GM10847 (cell line): ENCODE measurements around the gene EREG.

ENCODE experiments used
- POLR2A ChIP-seq: IDR thresholded peaks from 2 replicates; pipeline ENCODE4 v1.6.1; 2011; ENCODE audit not compliant: insufficient read length; ENCODE audit errors: extremely low read depth

The EREG gene, protein sequence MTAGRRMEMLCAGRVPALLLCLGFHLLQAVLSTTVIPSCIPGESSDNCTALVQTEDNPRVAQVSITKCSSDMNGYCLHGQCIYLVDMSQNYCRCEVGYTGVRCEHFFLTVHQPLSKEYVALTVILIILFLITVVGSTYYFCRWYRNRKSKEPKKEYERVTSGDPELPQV

DNA sequence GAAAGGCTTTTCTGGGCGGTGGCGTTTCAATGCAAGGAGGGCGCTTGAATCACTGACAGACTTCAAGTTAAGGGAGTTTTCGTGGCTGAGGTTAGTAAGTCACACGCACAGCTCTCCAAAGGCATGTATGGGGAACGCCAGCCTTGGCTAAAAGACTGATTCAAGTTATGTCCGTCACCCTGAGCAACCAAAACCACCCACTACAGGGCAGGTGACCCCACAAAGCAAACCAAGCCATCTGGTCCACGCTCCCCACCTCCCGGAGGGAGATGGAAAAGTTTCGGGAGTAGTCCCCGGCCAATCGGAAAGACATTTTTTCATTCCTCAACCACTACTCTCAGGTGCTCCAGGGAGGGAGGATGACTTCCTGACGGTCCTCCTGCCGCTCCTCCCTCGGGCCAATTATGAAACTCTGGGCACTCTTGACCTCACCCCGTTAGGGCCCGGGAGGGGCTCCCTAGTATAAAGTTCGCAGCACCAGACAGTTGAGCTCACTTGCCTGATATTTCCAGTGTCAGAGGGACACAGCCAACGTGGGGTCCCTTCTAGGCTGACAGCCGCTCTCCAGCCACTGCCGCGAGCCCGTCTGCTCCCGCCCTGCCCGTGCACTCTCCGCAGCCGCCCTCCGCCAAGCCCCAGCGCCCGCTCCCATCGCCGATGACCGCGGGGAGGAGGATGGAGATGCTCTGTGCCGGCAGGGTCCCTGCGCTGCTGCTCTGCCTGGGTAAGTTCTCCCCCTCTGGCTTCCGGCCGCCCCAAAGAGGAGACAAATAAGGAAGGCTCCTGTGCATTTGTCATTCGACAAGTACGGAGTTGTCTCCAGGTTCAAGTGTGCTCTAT lies at the start of gene EREG:
Gene EREG, plus strand, starts transcription at position 494 of the 840 bp plus-strand sequence. Its CDS starts 164 bp downstream, at position 658.
- TF ChIP-seq POLR2A, result no peak

DNA sequence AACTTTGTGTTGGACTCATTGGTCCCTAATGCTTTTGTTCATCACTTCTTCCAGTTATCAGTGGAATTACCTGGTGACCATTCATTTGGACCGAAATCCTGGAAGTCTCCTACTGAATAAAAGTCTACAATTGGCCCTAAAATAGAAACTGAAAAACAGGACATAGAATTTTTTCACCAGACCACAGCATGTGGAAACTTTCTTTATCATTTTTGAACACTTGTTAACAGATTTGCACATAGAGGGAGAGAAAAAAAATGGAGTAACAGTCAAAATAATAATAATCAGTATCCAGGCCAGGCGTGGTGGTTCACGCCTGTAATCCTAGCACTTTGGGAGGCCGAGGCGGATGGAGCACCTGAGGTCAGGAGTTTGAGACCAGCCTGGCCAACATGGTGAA lies 49.6 kb upstream of the EREG start:
- no peak for TF ChIP-seq POLR2A

DNA sequence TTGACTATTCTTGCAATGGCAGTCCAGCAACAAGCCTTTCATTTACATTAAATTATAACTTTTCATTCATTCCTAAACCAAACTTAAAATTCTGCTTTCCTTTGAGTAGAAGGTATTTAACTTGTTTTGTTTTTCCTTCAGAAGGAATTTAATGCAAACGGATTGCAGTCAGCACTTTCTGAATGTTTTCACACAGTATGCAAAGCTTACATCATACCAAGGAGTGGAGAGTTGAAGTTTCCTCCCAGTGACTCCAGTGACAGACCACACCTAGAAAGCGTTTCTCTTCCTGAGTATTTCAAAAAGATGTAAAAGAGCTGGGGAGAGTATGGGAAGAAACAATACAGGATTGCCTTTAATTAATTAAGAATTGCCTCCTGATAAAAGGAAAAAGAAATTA lies 48.5 kb upstream of the EREG start:
- TF ChIP-seq POLR2A, result no peak

DNA sequence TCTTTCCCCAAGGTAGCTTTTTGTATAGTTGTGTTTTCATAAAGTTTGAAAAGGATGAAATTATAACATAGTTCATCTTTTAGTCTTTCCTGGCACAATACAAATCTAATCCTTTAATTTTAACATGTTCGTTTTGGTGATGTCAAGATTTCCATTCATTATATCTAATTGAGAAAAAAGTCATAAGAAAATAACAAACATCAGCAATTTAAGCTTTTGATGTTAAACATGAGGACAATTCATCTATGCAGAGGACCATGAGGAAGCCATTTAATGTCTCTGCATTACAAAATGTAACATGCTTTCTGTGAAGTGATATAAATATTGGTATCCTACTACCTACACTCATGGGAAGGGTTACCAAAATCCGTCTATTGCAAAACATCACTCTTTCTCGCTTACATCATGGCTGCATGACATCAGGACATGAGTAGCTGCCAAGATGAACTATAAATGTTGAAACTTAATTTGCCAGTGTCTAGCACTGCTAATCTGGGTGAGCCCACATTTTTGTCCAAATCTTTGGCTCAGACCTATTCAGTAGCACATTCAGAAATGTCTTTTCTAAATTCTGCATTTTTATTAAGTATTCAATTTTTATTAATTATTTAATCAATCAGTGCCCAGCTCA lies 47.2 kb upstream of the EREG start:
- no peak for TF ChIP-seq POLR2A

DNA sequence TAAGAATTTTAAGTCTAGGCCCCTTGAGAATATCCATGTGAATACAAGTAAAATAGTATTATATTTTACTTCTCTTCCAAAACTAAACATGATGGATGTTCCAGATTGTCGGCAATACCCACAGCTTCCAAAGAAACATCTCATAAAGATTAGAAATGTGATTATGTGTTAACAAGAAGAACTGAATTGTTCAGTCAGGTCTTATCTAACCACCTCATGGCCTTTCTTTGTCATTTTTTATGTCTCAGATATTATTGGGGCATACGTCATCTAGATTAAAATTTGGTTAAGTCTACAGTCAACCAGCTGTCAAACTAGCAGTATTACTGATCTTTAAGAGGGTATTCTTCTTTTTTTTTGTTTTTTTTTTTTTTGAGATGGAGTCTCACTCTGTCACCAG lies 46.7 kb upstream of the EREG start:
- TF ChIP-seq POLR2A, result no peak

DNA sequence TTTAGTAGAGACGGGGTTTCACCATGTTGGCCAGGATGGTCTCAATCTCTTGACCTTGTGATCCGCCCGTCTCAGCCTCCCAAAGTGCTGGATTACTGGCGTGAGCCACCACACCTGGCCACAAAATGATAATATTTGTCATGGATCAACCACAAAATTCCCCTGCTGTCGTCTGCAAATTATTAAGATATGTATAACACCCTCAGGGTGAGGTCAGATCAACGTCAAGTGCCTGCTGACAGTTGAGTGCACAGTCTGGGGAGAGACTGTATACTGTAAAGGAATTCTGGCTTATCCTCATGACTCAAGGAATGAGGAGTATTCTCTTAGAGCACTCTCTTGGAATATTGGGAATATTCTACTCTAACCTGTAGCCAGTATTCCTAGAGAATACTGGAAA lies 45.5 kb upstream of the EREG start:
- no peak for TF ChIP-seq POLR2A

DNA sequence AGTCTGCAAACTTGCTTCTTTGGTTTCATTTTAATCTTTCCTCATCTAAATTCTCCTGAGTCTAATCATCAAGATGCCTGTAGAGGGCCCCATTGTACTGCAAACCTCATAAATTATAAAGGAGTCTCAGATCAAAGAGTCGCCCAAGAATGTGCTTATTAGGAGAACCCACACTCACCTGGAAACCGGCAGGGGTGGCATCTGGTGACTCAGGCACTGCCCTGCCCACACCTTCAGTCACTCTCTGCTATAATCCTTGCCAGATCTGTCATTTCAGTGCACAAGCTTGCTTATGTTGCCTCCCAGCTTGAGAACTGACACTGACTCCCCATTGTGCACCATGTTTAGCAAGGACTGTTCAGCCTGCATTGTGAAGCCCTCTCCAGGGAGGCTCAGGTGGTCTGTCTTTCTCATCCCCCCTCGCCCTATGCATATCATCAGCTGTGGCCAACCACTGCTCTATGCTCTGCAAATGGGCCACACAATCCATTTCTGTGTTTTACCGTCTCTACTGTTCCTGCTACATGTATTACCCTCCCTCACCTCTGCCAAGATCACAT lies 44.3 kb upstream of the EREG start:
- no peak for TF ChIP-seq POLR2A

DNA sequence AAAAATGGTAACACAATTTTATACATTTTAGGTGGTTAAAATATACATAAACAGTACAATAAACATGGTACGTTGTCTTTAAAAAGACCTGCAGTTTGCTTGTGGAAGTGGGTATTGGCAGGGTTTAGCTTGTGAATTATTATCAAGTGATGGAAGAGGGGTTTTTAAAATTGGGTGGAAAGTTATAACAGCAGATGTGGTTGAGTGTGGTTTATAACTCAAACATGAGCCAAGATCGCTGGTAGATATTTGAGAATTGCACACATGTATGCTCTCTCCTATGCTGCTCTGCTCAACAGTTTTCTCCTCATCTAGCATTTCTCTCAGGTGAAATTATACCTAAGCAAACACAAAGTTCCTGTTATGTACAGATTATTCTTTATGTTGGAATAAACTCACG lies 42.6 kb upstream of the EREG start:
- TF ChIP-seq POLR2A, result no peak

DNA sequence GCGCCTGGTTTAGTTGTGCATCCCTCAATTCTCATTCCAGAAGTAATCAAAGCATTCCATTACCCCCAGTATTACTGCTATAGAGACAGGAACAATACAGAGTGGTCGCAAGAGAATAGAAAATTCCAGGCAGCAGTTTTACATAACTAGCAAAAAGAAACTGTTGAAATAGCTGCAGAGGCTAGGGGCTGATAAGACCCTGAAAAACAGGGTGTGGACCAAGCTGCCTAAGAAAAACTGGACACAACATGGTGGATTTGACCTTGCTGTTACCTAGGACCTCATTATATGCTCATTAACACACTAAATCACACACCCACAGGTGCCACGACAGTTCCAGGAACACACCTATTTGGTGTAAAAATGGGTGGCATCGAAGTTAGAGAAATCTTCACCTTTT lies 41.3 kb upstream of the EREG start:
- TF ChIP-seq POLR2A, result no peak

DNA sequence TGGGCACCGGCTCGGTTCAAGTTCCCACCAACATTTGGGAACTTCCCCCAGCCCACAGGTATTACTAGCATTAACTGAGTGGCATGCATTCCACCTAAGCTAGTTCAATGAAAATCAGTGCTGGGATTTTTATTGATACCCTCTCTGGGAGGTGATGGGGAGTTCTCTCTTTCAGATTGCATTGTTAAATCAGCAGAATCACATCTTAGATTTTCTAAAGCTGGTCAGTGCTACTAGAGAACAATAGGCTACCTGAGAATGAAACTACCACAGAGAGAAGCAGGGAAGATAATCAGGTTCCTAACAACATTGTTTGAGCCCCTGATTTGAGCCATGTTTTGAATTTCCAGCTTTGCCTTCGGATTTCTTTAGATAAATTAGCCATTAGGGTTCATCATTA lies 40.7 kb upstream of the EREG start:
- no peak for TF ChIP-seq POLR2A

DNA sequence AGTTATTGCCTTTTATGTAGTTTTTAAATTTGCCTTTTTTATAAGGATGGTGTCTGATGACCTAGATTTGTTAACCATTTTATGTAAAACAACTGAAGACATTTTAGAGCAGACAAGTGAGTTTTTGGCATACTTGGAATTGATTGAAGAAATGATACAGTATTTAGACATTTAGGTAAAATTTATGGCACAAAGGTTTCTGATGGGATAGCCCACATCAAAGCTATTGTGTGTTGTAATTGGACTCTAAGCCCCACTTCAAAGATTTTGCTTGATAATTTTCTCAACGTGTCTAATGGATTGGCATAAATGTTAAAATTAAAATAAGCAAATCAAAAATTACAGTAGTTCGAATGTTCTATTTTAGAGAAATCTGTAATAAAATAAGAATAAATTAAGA lies 39.1 kb upstream of the EREG start:
- TF ChIP-seq POLR2A, result no peak

DNA sequence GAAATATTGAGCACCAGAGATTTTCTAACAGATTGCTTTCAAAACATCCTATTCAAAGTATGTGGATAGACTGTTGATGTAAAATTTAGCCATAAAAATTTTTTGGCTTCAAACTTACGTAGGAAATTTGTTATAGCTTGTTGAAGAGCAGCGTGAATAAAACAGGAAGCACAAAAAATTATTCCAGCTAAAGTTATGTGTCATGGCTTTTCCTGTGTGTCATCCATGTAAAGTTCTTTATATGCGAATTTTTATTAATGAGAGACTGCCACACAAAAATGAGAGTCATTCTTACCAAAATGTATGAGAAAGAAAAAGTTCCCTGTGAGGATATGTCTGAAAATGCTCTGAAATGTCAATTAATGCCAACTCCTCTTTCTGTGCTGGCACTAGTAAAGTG lies 37.2 kb upstream of the EREG start:
- no peak for TF ChIP-seq POLR2A

DNA sequence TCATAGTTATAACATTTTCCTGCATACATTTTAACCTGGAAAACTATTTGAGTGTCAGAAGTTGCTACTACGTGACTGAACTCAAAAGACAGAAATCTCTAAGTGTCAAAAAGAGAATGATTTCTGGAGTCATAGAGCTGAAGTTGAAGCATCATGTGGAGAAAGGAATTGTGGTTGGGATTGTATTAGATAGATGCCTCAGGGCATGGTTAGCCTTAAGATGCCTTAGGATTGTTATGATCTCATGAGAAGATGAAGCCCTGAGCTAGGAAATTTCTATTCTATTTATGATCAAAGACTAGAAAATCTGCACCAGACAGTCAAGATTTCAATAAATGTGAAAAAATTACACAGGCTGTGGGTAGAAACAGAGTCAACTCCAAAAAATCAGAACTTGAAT lies 36.4 kb upstream of the EREG start:
- TF ChIP-seq POLR2A, result no peak

DNA sequence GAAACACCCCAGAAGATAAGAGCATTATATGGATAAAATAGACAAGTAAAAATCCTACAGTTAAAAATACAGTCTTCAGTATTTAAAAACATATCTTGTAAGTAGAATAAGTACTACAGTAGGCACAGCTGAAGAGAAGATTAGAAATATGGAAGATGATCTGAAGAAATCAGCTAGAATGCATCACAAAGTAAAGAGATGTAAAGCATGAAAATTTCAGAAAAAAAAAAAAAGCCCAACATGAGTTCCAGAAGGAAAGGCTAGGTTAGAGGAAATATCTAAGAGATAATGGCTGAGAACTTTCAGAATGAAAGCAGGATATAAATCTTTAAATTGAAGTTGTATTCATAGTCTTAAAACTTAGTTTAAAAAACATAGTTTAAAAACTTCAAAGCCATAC lies 35.6 kb upstream of the EREG start:
- TF ChIP-seq POLR2A, result no peak

DNA sequence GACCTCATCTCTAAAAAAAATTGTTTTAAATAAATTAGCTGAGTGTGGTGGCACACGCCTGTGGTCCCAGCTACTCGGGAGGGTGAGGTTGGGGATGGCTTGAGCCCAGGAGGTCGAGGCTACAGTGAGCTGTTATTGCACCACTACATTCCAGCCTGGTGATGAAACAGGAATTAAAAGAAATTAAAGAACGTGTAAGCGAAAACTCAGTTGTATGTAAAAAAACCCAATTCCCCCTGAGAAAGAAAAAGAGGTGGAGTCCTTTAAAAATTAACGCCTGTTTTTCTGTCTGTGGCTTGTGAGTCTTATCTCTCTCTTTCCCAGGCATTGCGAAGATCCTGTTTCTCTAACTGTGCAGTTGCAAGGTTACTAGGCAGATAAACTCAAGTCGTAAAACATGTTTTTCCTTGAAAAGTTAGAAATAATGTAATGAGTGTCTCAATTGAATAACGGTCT lies 34.6 kb upstream of the EREG start:
- no peak for TF ChIP-seq POLR2A

DNA sequence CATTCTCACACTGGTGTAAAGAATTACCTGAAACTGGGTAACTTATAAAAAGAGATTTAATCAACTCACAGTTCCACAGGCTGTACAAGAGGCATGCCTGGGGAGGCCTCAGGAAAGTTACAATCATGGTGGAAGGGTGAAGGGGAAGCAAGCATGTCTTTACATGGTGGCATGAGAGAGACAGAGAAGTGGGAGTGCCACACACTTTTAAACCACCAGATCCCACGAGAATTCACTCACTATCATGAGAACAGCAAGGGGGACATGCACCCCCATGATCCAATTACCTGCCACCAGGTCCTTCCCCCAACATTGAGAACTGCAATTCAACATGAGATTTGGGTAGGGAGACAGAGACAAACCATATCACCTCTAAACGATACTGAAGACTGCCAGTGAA lies 33.7 kb upstream of the EREG start:
- TF ChIP-seq POLR2A, result no peak
